Measurements from ENCODE around the gene SCAF8.
"Not testable (repeated sequence)": the region's sequence is repeated elsewhere in the genome, so short reads cannot be mapped to it uniquely, and the experiment has no call there.

Gene SCAF8

GRCh38 chr6:154736618-154737259 is 3.5 kb downstream of the SCAF8 start:
- H3K4me3 ChIP-seq (ENCODE audit: low read depth, low read length): no peak overlapping the region
- no peak for TF ChIP-seq CTCF (IDR thresholded peaks at IDR 0.05; ENCODE audit: low read depth, low read length)

- H3K4me3 ChIP-seq (ENCODE audit: low read depth, low read length): no peak overlapping the region
- TF ChIP-seq CTCF (IDR thresholded peaks at IDR 0.05; ENCODE audit: low read depth, low read length): no peak
Measured at GRCh38 chr6:154737424-154737823, 4.2 kb downstream of the SCAF8 start.

GRCh38 chr6:154738551-154738961 is 5.3 kb downstream of the SCAF8 start:
- no peak overlapping the region for H3K4me3 ChIP-seq (ENCODE audit: low read depth, low read length)
- TF ChIP-seq CTCF (IDR thresholded peaks at IDR 0.05; ENCODE audit: low read depth, low read length): no peak

- no peak for TF ChIP-seq CTCF (IDR thresholded peaks at IDR 0.05; ENCODE audit: low read depth, low read length)
- no peak overlapping the region for H3K4me3 ChIP-seq (ENCODE audit: low read depth, low read length)
Measured at GRCh38 chr6:154740658-154741057, 7.4 kb downstream of the SCAF8 start.

- no peak for TF ChIP-seq CTCF (IDR thresholded peaks at IDR 0.05; ENCODE audit: low read depth, low read length)
Measured at GRCh38 chr6:154742891-154743290, 9.7 kb downstream of the SCAF8 start.

GRCh38 chr6:154744029-154744745 is 11.0 kb downstream of the SCAF8 start:
- not testable (repeated sequence) for H3K4me3 ChIP-seq (ENCODE audit: low read depth, low read length)

More at GRCh38 chr6:154742891-154743290, 9.7 kb downstream of the SCAF8 start:
- H3K4me3 ChIP-seq (ENCODE audit: low read depth, low read length): no peak overlapping the region

GRCh38 chr6:154745243-154745642 is 12.0 kb downstream of the SCAF8 start:
- no peak for TF ChIP-seq CTCF (IDR thresholded peaks at IDR 0.05; ENCODE audit: low read depth, low read length)
- no peak overlapping the region for H3K4me3 ChIP-seq (ENCODE audit: low read depth, low read length)
